DND-41 (cell line): Measurements from ENCODE around the gene ACAD11.

Experiments
- ATAC-seq: fragments of 200-7000 bp; cut with Tn5 transposase; 3 replicates; pipeline ENCODE4 v1.9.1; 2021; ENCODE audit warnings: low read depth; ENCODE audit not compliant: insufficient read depth
- DNase-seq: peaks from one replicate; pipeline ENCODE4 v3.0.0-alpha.2; 2020
- H2AFZ ChIP-seq: 2 replicates; pipeline ENCODE4 v1.6.0; 2012; ENCODE audit warnings: low read depth, low read length
- H3K27ac ChIP-seq: 2 replicates; pipeline ENCODE4 v1.5.1; 2012; ENCODE audit warnings: low read length, inconsistent platforms
- H3K27me3 ChIP-seq: fragments of 200-600 bp; sonication (generic); 2 replicates; pipeline ENCODE4 v1.6.0; 2012; ENCODE audit warnings: low read length, mild to moderate bottlenecking, inconsistent platforms; ENCODE audit not compliant: insufficient read depth, poor library complexity
- H3K36me3 ChIP-seq: 2 replicates; pipeline ENCODE4 v1.5.1; 2012; ENCODE audit warnings: low read length, inconsistent platforms; ENCODE audit not compliant: insufficient read depth
- H3K4me1 ChIP-seq: 2 replicates; pipeline ENCODE4 v1.5.1; 2012; ENCODE audit warnings: mild to moderate bottlenecking, low read length; ENCODE audit not compliant: insufficient read depth
- H3K4me2 ChIP-seq: 2 replicates; pipeline ENCODE4 v1.6.0; 2012; ENCODE audit warnings: mild to moderate bottlenecking, moderate library complexity, low read length, inconsistent platforms; ENCODE audit not compliant: insufficient read depth
- H3K4me3 ChIP-seq, 2 experiments: fragments of 200-600 bp in 1 of 2; shearing (Covaris generic) in 1 of 2; 2 replicates each; pipeline ENCODE4 v1.5.1; 2012 to 2016; ENCODE audit warnings: inconsistent platforms in 2 of 2, low read length in 2 of 2, mild to moderate bottlenecking in 2 of 2, low read depth in 1 of 2, moderate library complexity in 1 of 2
- H3K79me2 ChIP-seq: 2 replicates; pipeline ENCODE4 v1.6.0; 2012; ENCODE audit warnings: low read length, inconsistent platforms; ENCODE audit not compliant: insufficient read depth
- H3K9ac ChIP-seq: 2 replicates; pipeline ENCODE4 v1.6.0; 2012; ENCODE audit warnings: low read depth, mild to moderate bottlenecking, inconsistent platforms, low read length, moderate library complexity
- H3K9me3 ChIP-seq: 2 replicates; pipeline ENCODE4 v1.5.1; 2012; ENCODE audit warnings: low read length, moderate library complexity, mild to moderate bottlenecking, inconsistent platforms; ENCODE audit not compliant: insufficient read depth, severe bottlenecking
- H4K20me1 ChIP-seq: 2 replicates; pipeline ENCODE4 v1.6.0; 2012; ENCODE audit warnings: low read length; ENCODE audit not compliant: insufficient read depth
- EZH2 ChIP-seq: IDR thresholded peaks from 3 replicates; pipeline ENCODE4 v1.6.1; 2012; ENCODE audit warnings: borderline replicate concordance, low read depth, mild to moderate bottlenecking, moderate library complexity, low read length, inconsistent platforms; ENCODE audit not compliant: severe bottlenecking
- TF ChIP-seq, protein P1 (sequence below): IDR thresholded peaks from 2 replicates; pipeline ENCODE4 v1.5.1; 2012; ENCODE audit warnings: borderline replicate concordance, low read length, moderate library complexity, mild to moderate bottlenecking; ENCODE audit not compliant: poor library complexity, severe bottlenecking; ENCODE audit errors: extremely low read depth

ACAD11 gene

DNA sequence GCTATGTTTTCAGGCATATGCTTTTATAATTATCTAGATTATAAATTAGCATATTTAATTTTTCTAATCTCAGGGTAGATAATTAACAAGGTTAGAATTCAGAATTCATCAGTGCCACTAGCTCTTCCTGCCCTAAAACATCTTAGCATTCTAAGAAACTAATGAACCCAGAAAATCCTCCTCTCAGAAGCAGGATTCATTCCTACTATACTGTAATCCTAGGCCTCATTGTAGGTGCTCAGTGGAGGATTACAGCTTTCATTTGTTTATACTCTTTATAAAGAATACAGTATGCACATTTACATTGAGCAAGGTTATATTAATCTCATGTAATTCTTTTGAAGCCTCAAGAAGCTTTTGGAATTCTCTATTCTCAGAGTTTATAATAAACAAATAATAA is 20.9 kb downstream of the ACAD11 start:
- no peak for TF ChIP-seq EZH2
- TF ChIP-seq, protein P1, sequence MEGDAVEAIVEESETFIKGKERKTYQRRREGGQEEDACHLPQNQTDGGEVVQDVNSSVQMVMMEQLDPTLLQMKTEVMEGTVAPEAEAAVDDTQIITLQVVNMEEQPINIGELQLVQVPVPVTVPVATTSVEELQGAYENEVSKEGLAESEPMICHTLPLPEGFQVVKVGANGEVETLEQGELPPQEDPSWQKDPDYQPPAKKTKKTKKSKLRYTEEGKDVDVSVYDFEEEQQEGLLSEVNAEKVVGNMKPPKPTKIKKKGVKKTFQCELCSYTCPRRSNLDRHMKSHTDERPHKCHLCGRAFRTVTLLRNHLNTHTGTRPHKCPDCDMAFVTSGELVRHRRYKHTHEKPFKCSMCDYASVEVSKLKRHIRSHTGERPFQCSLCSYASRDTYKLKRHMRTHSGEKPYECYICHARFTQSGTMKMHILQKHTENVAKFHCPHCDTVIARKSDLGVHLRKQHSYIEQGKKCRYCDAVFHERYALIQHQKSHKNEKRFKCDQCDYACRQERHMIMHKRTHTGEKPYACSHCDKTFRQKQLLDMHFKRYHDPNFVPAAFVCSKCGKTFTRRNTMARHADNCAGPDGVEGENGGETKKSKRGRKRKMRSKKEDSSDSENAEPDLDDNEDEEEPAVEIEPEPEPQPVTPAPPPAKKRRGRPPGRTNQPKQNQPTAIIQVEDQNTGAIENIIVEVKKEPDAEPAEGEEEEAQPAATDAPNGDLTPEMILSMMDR: no peak
- peaks cover 12% of the 10 kb centered on the region for H3K36me3 ChIP-seq
- ATAC-seq (no peak), DNase-seq (no peak)
- no peak overlapping the region for H3K4me2 ChIP-seq
- no peaks in the 10 kb centered on the region for H3K4me1 ChIP-seq
- no peaks in the 10 kb centered on the region for H3K9me3 ChIP-seq
- H4K20me1 ChIP-seq: no peaks in the 10 kb centered on the region
- H3K79me2 ChIP-seq: no peaks in the 10 kb centered on the region
- H3K4me3 ChIP-seq: no peak overlapping the region
- H3K27ac ChIP-seq: no peak overlapping the region
- no peak overlapping the region for H3K9ac ChIP-seq
- no peak overlapping the region for H2AFZ ChIP-seq
- no peaks in the 10 kb centered on the region for H3K27me3 ChIP-seq

DNA sequence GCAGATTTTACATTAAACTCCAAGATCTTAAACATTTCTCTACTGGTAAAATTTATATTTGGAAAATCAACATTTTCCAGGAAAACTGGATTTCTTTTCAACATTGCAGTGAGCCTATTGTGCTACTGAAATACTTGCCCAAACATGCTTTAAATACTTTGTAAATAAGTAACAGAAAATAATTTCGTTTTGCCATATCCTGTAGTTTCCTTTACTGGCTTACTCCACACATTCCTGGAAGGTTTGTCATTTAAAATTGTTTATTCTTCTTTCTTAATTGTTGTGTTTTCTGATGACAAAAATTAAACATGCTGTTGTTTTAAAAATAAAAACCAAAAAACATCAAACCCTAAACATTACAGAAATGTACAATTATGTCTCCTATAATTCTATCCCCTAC is 22.0 kb downstream of the ACAD11 start:
- DNase-seq: no peak

DNA sequence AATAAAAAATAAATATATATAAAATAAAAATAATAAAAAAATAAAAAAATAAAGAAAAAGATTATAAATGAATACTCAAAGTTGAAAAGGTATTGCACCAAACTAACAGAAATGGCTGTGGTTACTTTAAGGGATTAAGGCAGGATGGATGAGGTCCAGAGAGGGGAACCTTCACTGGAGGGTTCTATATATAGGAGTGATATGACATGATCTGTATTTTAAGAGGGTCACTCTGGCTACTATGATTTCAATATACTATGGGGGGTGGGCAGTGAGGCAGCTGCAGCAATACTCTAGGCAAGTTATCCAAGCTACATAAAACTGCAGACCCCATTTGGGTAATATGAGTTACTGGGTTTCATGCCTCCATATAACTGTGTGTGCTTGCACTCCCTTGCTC is 24.6 kb downstream of the ACAD11 start:
- Histone ChIP-seq H3K9me3 (no peaks in the 10 kb centered on the region), H3K27ac (no peak overlapping the region), H3K4me2 (no peak overlapping the region), H3K27me3 (no peaks in the 10 kb centered on the region), H2AFZ (no peak overlapping the region), H3K4me3 (no peak overlapping the region), H4K20me1 (no peaks in the 10 kb centered on the region), H3K4me1 (no peaks in the 10 kb centered on the region), H3K79me2 (no peaks in the 10 kb centered on the region), H3K9ac (no peak overlapping the region), H3K36me3 (peaks cover 12% of the 10 kb centered on the region)
- DNase-seq (no peak), ATAC-seq (no peak)
- TF ChIP-seq, protein P1: no peak
- no peak for TF ChIP-seq EZH2

More for the DNA sequence above, 22.0 kb downstream of the ACAD11 start:
- Histone ChIP-seq H3K4me3 (no peak overlapping the region), H3K27me3 (no peaks in the 10 kb centered on the region), H3K9me3 (no peaks in the 10 kb centered on the region), H3K9ac (no peak overlapping the region), H3K36me3 (peaks cover 12% of the 10 kb centered on the region), H3K27ac (no peak overlapping the region), H2AFZ (no peak overlapping the region), H4K20me1 (no peaks in the 10 kb centered on the region), H3K79me2 (no peaks in the 10 kb centered on the region), H3K4me1 (no peaks in the 10 kb centered on the region), H3K4me2 (no peak overlapping the region)
- no peak for ATAC-seq
- TF ChIP-seq, protein P1: no peak
- TF ChIP-seq EZH2: no peak

DNA sequence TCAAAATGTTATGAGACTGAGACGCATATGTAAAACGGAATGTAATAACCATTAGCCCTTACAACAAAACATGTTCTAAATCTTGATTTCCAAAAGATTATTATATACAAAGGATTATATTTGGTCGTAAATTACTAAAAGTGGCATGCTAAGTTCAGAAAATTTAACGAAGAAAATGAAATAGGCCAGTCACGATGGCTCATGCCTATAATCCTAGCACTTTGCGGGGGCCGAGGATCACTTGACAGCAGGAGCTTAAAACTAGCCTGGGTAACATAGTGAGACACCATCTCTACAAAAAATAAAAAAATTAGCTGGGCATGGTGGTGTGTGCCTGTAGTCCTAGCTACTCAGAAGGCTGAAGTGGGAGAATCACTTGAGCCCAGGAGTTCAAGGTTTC is 29.0 kb downstream of the ACAD11 start:
- H3K27me3 ChIP-seq: no peaks in the 10 kb centered on the region
- H4K20me1 ChIP-seq: no peaks in the 10 kb centered on the region
- DNase-seq (no peak), ATAC-seq (no peak)
- H3K4me1 ChIP-seq: no peaks in the 10 kb centered on the region
- no peak overlapping the region for H3K9ac ChIP-seq
- no peak overlapping the region for H3K27ac ChIP-seq
- H3K9me3 ChIP-seq: no peaks in the 10 kb centered on the region
- no peak overlapping the region for H3K4me2 ChIP-seq
- H3K36me3 ChIP-seq: peaks cover 12% of the 10 kb centered on the region; the same call in 1 of the 2 replicates
- no peaks in the 10 kb centered on the region for H3K79me2 ChIP-seq
- H2AFZ ChIP-seq: no peak overlapping the region
- TF ChIP-seq EZH2: no peak
- TF ChIP-seq, protein P1: no peak
- H3K4me3 ChIP-seq: no peak overlapping the region
